B cell (primary cell): ENCODE results near the gene KLF3.

Experiments
- CTCF ChIP-seq: fragments of 200-600 bp; IDR thresholded peaks from one replicate; pipeline ENCODE4 v1.8.0; 2022; ENCODE audit warnings: antibody characterized with exemption, mild to moderate bottlenecking
- EZH2 ChIP-seq: IDR thresholded peaks from 2 replicates; pipeline ENCODE4 v1.6.1; 2012; ENCODE audit warnings: borderline replicate concordance, low read depth, mild to moderate bottlenecking, moderate library complexity, low read length; ENCODE audit not compliant: insufficient read depth, poor library complexity, severe bottlenecking

- TF ChIP-seq EZH2 (no peak), CTCF (no peak)
These were observed 21.2 kb downstream of the KLF3 start for GRCh38 chr4:38684951-38685844.
